ENCODE measurements around the gene IL36RN.

DNA sequence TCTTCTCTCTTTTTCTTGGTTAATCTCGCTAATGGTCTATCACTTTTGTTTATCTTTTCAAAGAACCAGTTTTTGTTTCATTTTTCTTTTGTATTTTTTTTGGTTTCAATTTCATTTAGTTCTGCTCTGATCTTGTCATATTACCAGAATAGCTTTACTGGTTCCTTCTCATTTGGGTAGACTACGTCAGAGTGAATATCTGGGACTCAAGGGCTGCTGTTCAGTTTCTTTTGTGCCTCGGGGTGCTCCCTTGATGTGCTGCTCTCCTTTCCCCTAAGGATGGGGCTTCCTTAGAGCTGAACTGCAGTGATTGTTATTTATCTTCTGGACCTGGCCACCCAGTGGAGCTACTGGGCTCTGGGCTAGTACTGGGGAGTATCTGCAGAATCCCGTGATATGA is 39.0 kb downstream of the IL36RN start:
- TF ChIP-seq, protein P1, sequence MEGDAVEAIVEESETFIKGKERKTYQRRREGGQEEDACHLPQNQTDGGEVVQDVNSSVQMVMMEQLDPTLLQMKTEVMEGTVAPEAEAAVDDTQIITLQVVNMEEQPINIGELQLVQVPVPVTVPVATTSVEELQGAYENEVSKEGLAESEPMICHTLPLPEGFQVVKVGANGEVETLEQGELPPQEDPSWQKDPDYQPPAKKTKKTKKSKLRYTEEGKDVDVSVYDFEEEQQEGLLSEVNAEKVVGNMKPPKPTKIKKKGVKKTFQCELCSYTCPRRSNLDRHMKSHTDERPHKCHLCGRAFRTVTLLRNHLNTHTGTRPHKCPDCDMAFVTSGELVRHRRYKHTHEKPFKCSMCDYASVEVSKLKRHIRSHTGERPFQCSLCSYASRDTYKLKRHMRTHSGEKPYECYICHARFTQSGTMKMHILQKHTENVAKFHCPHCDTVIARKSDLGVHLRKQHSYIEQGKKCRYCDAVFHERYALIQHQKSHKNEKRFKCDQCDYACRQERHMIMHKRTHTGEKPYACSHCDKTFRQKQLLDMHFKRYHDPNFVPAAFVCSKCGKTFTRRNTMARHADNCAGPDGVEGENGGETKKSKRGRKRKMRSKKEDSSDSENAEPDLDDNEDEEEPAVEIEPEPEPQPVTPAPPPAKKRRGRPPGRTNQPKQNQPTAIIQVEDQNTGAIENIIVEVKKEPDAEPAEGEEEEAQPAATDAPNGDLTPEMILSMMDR (IDR thresholded peaks at IDR 0.05): no peak
- no peak for TF ChIP-seq POLR2AphosphoS5 (IDR thresholded peaks at IDR 0.05)
